Activated T-helper 1 cell treated with anti-CD3 and anti-CD28 coated beads, Interleukin-2, amount 50 U/mL, for 16 hours (primary cell): ENCODE results near the gene CCT6A.
"Not testable (repeated sequence)": the region's sequence is repeated elsewhere in the genome, so short reads cannot be mapped to it uniquely, and the experiment has no call there.

Experiments
- DNase-seq, 2 donors: peaks; one replicate each; pipeline ENCODE4 v3.0.0-alpha.2; 2020; ENCODE audit warnings: low read depth in 1 of 2, low spot score in 1 of 2

The CCT6A gene

DNA sequence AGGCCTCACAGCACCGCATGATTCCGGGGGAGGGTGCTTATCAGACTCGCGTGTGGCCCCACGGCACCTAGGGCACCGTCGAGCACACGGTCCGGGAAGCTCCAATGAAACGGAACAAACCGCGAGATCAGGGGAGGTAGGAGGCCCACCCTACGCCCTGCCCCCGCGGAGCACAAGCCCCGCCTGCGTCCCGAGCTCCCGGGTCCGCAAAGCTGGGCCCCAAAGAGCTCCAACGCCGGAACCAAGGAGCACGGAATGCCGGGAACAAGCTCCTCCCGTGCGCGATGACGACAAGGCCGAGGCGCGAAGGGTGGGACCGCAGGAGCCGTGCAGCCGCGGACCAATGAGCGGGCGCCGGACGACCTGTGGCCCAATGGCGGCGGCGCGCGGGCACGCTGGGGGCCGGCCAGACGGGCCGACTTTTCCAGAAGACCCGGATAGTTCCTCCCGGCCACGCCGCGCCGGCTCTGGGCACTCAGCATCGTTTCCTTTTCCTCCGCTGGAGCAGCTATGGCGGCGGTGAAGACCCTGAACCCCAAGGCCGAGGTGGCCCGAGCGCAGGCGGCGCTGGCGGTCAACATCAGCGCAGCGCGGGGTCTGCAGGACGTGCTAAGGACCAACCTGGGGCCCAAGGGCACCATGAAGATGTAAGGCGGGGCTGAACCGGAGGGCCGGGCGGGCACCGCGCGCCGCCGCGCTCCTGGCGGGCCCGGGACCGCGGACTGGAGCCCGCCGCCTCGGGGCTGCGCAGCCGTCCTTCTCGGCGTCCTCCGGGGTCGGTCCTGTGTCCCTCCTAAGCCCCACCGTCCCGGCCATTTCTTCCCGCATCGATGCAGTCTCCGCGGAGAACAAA lies at the start of gene CCT6A, which contains the start of gene PSPH:
Gene CCT6A, plus strand, starts transcription at position 427 of the 853 bp plus-strand sequence. Its CDS starts 84 bp downstream, at position 511.
Gene PSPH, minus strand, starts transcription at position 106 of the 853 bp plus-strand sequence. CDS start 30,232 bp downstream, outside the sequence.
- peak; percentile 77 to 86 for DNase-seq

- DNase-seq, result no peak
These were observed 47.8 kb upstream of the CCT6A start for GRCh38 chr7:56003749-56004148.

DNA sequence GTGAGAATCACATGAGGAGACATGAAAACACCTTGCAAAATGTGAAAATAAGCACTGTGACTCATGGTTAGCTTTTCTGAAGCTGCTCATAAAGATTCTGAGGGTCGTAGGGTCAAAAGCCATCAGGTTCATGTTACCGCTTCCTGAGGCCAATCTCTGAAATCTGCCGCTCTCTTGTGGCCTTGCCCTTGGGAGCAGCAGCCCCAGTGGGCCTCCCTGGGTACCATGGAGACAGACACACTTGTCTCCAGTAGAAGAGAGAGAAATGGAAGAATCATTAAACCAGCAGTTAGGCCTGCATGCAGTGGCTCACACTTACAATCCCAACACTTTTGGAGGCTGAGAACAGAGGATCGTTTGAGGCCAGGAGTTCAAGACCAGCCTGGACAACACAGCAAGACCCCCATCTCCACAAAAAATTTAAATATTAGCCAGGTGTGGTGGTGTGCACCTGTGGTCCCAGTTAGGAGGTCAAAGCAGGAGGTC lies 44.4 kb upstream of the CCT6A start:
- no peak for DNase-seq

- no peak for DNase-seq
These were observed 43.7 kb upstream of the CCT6A start for GRCh38 chr7:56007891-56008290.

DNA sequence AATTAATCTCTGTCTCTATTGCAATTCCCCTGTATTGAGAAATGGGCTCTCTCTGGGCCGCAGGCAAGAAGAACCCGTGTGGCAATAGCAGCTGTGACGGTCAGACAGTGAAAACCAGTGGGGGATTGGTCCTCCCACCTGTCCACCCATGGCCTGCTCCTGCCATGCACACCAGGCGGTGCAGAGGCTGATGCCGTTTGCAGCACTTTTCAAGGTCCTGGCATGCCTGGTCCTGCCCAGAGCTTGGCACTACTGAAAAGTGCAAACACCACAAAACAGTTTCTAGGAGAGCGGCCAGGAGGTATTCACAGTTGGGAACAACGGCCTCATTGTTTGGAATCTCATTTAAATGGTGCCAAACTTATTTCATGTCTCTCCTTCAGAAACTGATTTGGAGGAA lies 41.9 kb upstream of the CCT6A start:
- no peak for DNase-seq

GRCh38 chr7:56017015-56017414 lies 34.5 kb upstream of the CCT6A start:
- not testable (repeated sequence) for DNase-seq

DNA sequence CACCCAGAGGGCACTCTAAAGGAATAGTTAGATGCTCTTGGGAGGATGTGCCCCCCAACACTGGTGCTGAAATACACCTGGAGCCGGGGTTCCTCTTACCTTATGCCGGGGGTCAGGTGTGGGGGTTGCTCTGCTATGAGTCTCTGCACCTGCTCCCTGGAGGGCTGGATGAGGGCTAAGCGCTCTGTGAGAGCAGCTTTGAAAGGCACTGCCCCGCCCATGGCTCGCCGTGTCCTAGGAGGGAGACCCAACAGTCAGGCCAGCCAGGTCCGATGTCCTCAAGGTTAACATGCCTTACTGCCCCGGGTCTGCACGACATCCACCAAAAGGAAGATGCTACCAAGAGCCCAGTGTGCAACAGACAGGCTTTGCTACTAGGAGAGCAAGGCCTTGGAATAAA lies 32.1 kb upstream of the CCT6A start:
- DNase-seq, result no peak

DNA sequence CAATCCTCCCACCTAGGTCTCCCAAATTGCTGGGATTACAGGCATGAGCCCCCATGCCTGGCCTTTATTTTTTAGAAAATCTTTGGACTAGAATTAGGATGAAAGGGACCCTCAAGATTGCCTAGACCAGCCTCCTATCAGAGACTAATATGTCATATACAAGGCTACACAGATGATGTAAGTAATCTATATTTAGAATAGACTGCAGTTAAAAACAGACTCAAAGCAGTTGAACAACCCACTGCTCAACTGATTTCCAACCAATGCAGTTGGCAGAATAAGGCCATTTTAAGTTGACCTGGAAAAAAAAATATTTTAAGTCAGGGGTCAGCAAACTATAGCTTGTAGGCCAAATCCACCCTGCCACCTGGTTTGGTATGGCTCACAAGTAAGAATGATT lies 28.1 kb upstream of the CCT6A start:
- no peak for DNase-seq

DNA sequence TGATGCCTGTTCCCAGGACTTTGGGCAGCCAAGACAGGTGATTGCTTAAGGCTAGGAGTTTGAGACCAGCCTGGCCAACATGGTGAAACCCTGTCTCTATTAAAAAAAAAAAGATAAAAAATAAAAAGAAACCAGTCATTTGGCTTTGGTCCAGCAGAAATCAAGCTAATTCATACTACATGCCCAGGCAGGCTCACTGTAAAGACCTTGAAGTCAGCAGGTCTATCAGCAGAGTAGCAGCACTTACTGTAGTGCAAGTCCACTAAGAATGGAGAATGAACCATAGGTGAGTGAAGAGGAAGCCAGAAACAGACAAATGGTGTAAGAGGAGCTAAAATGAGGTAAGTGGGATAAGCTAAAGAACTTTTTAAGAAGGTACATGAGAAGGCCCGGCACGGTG lies 25.0 kb upstream of the CCT6A start:
- no peak for DNase-seq

GRCh38 chr7:56028942-56029630 lies 22.5 kb upstream of the CCT6A start:
- DNase-seq, result no peak

- DNase-seq, result no peak
These were observed 21.2 kb upstream of the CCT6A start for GRCh38 chr7:56030340-56030739.

DNA sequence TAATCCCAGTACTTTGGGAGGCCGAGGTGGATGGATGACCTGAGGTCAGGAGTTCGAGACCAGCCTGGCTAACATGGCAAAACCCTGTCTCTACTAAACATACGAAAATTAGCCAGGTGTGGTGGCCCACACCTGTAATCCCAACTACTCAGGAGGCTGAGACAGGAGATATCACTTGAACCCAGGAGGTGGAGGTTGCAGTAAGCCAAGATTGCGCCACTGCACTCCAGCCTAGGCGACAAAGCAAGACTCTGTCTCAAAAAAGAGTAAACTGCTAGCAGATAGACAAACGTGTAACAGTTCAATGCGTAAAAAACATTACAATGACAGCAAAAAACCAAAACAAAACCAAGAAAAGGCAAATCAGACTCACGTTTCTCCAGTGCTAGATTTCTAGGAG lies 20.0 kb upstream of the CCT6A start:
- not testable (repeated sequence) for DNase-seq

GRCh38 chr7:56032578-56032977 lies 19.0 kb upstream of the CCT6A start:
- not testable (repeated sequence) for DNase-seq

GRCh38 chr7:56033671-56034432 lies 17.7 kb upstream of the CCT6A start:
- DNase-seq, result peak; percentile 38 to 58

DNA sequence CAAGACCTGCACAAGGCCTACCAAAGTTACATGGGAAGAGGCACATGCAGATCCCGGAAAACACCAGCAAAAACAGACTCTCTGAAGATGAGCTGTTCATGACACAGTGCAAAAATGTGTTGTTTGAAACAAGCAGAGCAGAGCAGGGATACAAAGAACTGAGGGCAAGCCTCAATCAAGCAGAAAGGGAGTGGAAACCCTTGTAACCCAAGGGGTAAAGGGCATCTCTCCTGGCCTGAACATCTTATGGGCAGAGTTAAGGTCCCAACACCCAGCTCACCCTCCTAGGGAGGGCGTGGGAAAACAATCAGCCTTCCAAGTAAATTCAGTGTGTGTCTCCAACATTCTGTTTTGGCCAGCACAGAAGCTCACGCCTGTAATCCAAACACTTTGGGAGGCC lies 10.8 kb upstream of the CCT6A start:
- DNase-seq, result no peak

DNA sequence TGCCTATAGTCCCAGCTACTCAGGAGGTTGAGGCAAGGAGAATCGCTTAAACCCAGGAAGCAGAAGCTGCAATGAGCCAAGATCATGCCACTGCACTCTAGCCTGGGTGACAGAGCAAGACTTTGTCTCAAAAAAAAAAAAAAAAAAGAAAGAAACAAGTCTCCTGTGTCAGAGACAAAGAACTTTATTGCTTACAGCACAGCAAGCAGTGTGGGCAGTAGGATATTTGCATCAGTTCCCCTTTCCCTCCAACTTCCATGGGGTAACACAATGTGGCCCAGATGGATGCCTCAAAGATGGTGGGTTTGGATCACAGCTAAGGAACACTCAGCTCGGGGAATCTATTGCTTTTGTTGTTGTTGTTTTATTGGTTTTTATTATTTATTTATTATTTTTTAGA lies 5.8 kb upstream of the CCT6A start:
- DNase-seq, result not testable (repeated sequence)

GRCh38 chr7:56046721-56047445 lies 4.7 kb upstream of the CCT6A start:
- DNase-seq, result no peak

DNA sequence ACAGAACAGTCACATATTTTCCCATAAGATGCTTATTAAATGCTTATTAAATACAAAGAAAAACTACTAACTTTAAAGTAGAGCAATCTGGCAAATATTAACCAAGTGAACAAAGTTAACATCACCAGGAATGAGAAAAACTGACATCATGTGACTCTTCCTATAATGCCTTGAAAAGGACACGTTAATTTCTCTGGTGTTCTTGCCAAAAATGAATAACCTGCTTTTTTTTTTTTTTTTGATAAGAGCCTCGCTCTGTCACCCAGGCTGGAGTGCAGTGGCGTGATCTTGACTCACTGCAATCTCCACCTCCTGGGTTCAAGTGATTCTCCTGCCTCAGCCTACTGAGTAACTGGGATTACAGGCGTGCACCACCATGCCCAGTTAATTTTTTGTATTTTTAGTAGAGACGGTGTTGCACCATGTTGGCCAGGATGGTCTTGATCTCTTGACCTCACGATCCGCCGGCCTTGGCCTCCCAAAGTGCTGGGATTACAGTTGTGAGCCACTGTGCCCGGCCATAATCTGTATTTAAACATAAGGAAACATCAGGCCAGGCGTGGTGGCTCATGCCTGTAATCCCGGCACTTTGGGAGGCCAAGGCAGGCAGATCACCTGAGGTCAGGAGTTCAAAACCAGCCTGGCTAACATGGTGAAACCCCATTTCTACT lies 4.0 kb upstream of the CCT6A start:
- not testable (repeated sequence) for DNase-seq

GRCh38 chr7:56048245-56048644 lies 3.3 kb upstream of the CCT6A start:
- no peak for DNase-seq

GRCh38 chr7:56048763-56049162 lies 2.8 kb upstream of the CCT6A start:
- DNase-seq, result not testable (repeated sequence)
